HepG2 (cell line): ENCODE data around the gene ZBTB7B. TPM values are rescaled to one million over a fixed set of nuclear protein-coding genes. Genes with fewer than 3 reads are reported as not detected.

Experiments
- DBP ChIP-seq: sonication (generic); formaldehyde crosslinking; IDR thresholded peaks from 2 replicates; pipeline ENCODE4 v1.4.0; 2020; ENCODE audit warnings: missing genetic modification reagents; ENCODE audit errors: not compliant biosample characterization
- E2F2 ChIP-seq: sonication (generic); formaldehyde crosslinking; IDR thresholded peaks from 2 replicates; pipeline ENCODE4 v1.4.0; 2020; ENCODE audit warnings: missing genetic modification reagents, borderline replicate concordance
- EED ChIP-seq: sonication (generic); formaldehyde crosslinking; IDR thresholded peaks from 2 replicates; pipeline ENCODE4 v1.5.0; 2020; ENCODE audit warnings: mild to moderate bottlenecking, missing genetic modification reagents
- IKZF5 ChIP-seq: IDR thresholded peaks from 2 replicates; pipeline ENCODE4 v1.6.1; 2018; ENCODE audit warnings: missing genetic modification reagents, mild to moderate bottlenecking, missing compliant biosample characterization
- KDM6A ChIP-seq: IDR thresholded peaks from 2 replicates; pipeline ENCODE4 v1.6.1; 2016; ENCODE audit warnings: low read depth
- MEF2D ChIP-seq: sonication (generic); formaldehyde crosslinking; IDR thresholded peaks from 2 replicates; pipeline ENCODE4 v1.5.1; 2020; ENCODE audit warnings: mild to moderate bottlenecking, missing genetic modification reagents
- NFYC ChIP-seq: IDR thresholded peaks from 2 replicates; pipeline ENCODE4 v1.6.1; 2016; ENCODE audit warnings: missing genetic modification reagents, missing compliant biosample characterization
- PHF5A ChIP-seq: IDR thresholded peaks from one replicate; pipeline ENCODE4 v1.6.1; 2018; ENCODE audit warnings: low read depth, missing genetic modification reagents; ENCODE audit not compliant: unreplicated experiment
- REXO4 ChIP-seq: sonication (generic); formaldehyde crosslinking; IDR thresholded peaks from 2 replicates; pipeline ENCODE4 v1.8.0; 2022; ENCODE audit warnings: missing genetic modification reagents, mild to moderate bottlenecking, borderline replicate concordance
- TARDBP ChIP-seq: sonication (generic); formaldehyde crosslinking; IDR thresholded peaks from 2 replicates; pipeline ENCODE4 v1.8.0; 2022; ENCODE audit warnings: mild to moderate bottlenecking, missing genetic modification reagents
- ZBTB26 ChIP-seq: IDR thresholded peaks from 2 replicates; pipeline ENCODE4 v1.6.1; 2016; ENCODE audit warnings: missing compliant biosample characterization, missing genetic modification reagents, borderline replicate concordance
- ZBTB3 ChIP-seq: sonication (generic); formaldehyde crosslinking; IDR thresholded peaks from 2 replicates; pipeline ENCODE4 v1.4.0; 2020; ENCODE audit warnings: low read depth, mild to moderate bottlenecking, moderate library complexity, missing genetic modification reagents, borderline replicate concordance
- ZFP36L1 ChIP-seq: sonication (generic); formaldehyde crosslinking; IDR thresholded peaks from 2 replicates; pipeline ENCODE4 v1.8.0; 2022; ENCODE audit warnings: mild to moderate bottlenecking, missing genetic modification reagents, moderate library complexity
- ZNF124 ChIP-seq: sonication (generic); formaldehyde crosslinking; IDR thresholded peaks from 2 replicates; pipeline ENCODE4 v1.4.0; 2020; ENCODE audit warnings: missing genetic modification reagents
- ZNF296 ChIP-seq: sonication (generic); formaldehyde crosslinking; conservative IDR thresholded peaks from 2 replicates; pipeline ENCODE4 v1.5.0; 2020; ENCODE audit warnings: mild to moderate bottlenecking, missing genetic modification reagents
- ZNF446 ChIP-seq: sonication (generic); formaldehyde crosslinking; IDR thresholded peaks from 2 replicates; pipeline ENCODE4 v1.5.0; 2020; ENCODE audit warnings: mild to moderate bottlenecking, missing genetic modification reagents
- ZNF570 ChIP-seq: sonication (generic); formaldehyde crosslinking; IDR thresholded peaks from 2 replicates; pipeline ENCODE4 v1.4.0; 2020; ENCODE audit warnings: mild to moderate bottlenecking, missing genetic modification reagents, borderline replicate concordance
- ZNF607 ChIP-seq: sonication (generic); formaldehyde crosslinking; IDR thresholded peaks from 2 replicates; pipeline ENCODE4 v1.5.1; 2020; ENCODE audit warnings: missing genetic modification reagents, mild to moderate bottlenecking, borderline replicate concordance
- ZNF713 ChIP-seq: sonication (generic); formaldehyde crosslinking; IDR thresholded peaks from 2 replicates; pipeline ENCODE4 v1.4.0; 2020; ENCODE audit warnings: mild to moderate bottlenecking, missing genetic modification reagents
- ZNF740 ChIP-seq: sonication (generic); formaldehyde crosslinking; IDR thresholded peaks from 2 replicates; pipeline ENCODE4 v1.4.0; 2020; ENCODE audit warnings: missing genetic modification reagents
- ZNF800 ChIP-seq: sonication (generic); formaldehyde crosslinking; IDR thresholded peaks from 2 replicates; pipeline ENCODE4 v1.4.0; 2020; ENCODE audit warnings: missing genetic modification reagents
- polyA plus RNA-seq, 8 experiments: library from polyadenylated mRNA; depleted of rRNA in 3 of 8; stranded (reverse) in 7 of 8; unstranded in 1 of 8; fragments of >200 nt; fragmentation: Illumina TruSeq in 4 of 8; extraction: Trizol in 4 of 8; gene quantifications; 2 replicates each; pipeline versions ENCODE4 v1.2.1 to v1.2.3, GENCODE V29; 2011 to 2016; ENCODE audit warnings: low read depth in 4 of 8, missing spikeins in 1 of 8, mixed read lengths in 1 of 8; ENCODE audit not compliant: insufficient read depth in 1 of 8
- total RNA-seq, 5 experiments: library from RNA; depleted of rRNA; stranded (reverse); fragments of >200 nt; fragmentation: Illumina TruSeq; extraction: Trizol; gene quantifications; 2 replicates each; pipeline ENCODE4 v1.2.3, GENCODE V29; 2016; ENCODE audit warnings: low read depth in 1 of 5

ZBTB7B gene
- total and polyA plus RNA-seq, 2 of the 13 experiments (the other 11 are each of a cell fraction or from before 2014, with no cell fraction given): 15.5 to 17.5 TPM

GRCh38 chr1:155050560-155051341 lies 48.1 kb downstream of the ZBTB7B start, which contains the start of gene ADAM15 (continued):
- TF ChIP-seq ZNF740: no peak
- TF ChIP-seq E2F2 (CRISPR knock-in tag): peak; percentile 56; the same call in 1 of the 2 replicates
- no peak for TF ChIP-seq ZBTB26 (CRISPR knock-in tag)
- 0 out of 2 replicates have a peak, but pooled peaks have one; percentile 49 for TF ChIP-seq ZNF124 (CRISPR knock-in tag)
- peak; percentile 97; the same call in 1 of the 2 replicates for TF ChIP-seq ZNF713
- TF ChIP-seq ZFP36L1: no peak
- no peak for TF ChIP-seq ZNF570 (CRISPR knock-in tag)
- no peak for TF ChIP-seq DBP
- TF ChIP-seq PHF5A (CRISPR knock-in tag): peak; percentile 48
- no peak for TF ChIP-seq REXO4
- TF ChIP-seq NFYC (CRISPR knock-in tag): no peak
- 0 out of 2 replicates have a peak, but pooled peaks have one; percentile 46 for TF ChIP-seq MEF2D (CRISPR knock-in tag)
- peak; percentile 71 for TF ChIP-seq IKZF5 (CRISPR knock-in tag)
- no peak for TF ChIP-seq ZNF446 (CRISPR knock-in tag)
- no peak for TF ChIP-seq KDM6A (CRISPR knock-in tag)
- TF ChIP-seq ZNF607 (CRISPR knock-in tag): peak; percentile 88; the same call in 1 of the 2 replicates
- TF ChIP-seq ZNF296 (CRISPR knock-in tag): no peak
- peak; percentile 96 for TF ChIP-seq EED (CRISPR knock-in tag)
- TF ChIP-seq TARDBP (CRISPR knock-in tag): peak; percentile 42; the same call in 1 of the 2 replicates
- TF ChIP-seq ZNF800 (CRISPR knock-in tag): peak; percentile 88
- TF ChIP-seq ZBTB3 (CRISPR knock-in tag): peak; percentile 56; the same call in 1 of the 2 replicates
